K562 (cell line): ENCODE data around the gene CCL21. TPM values are rescaled to one million over a fixed set of nuclear protein-coding genes. Genes with fewer than 3 reads are reported as not detected.

Experiments
- ATAC-seq: fragments of 200-7000 bp; cut with Tn5 transposase; 3 replicates; pipeline ENCODE4 v1.9.1; 2020; ENCODE audit warnings: moderate library complexity
- Bru-seq: library from RNA; stranded (reverse); fragments of 400-500 nt; gene quantifications from one replicate; lab custom pipeline; 2021; lab: Mats Ljungman, UMichigan
- BruChase-seq, 2 experiments: library from RNA; stranded (reverse); fragments of 400-500 nt; gene quantifications; one replicate each; lab custom pipeline; 2021; lab: Mats Ljungman, UMichigan
- BruUV-seq: library from RNA; stranded (reverse); fragments of 400-500 nt; replicated peaks from 2 replicates; lab custom pipeline; 2021; lab: Mats Ljungman, UMichigan
- CTCF ChIA-PET: fragments of 300-600 bp; formaldehyde crosslinking; extraction: SDS; loops from one replicate; lab custom pipeline; 2021; ENCODE audit warnings: low intra/inter-chr PET ratio; lab: Yijun Ruan, JAX
- POLR2A ChIA-PET: fragments of 300-600, 350-650 bp; sonication (Branson Sonifier 250); formaldehyde crosslinking; extraction: SDS; loops from one replicate; lab custom pipeline; 2021; ENCODE audit warnings: antibody characterized with exemption, inconsistent platforms; lab: Yijun Ruan, JAX
- DNase-seq, 4 experiments: peaks; one replicate each; pipeline versions ENCODE4 v3.0.0 to v3.0.0-alpha.2; 2011 to 2018; ENCODE audit warnings: low spot score in 3 of 4, mixed read lengths in 3 of 4; ENCODE audit errors: extremely low read depth in 1 of 4
- FAIRE-seq: peaks from 2 replicates; lab custom pipeline; 2011; peaks lifted over from hg19 to GRCh38; lab: Jason Lieb, UNC
- H2AFZ ChIP-seq: 2 replicates; pipeline ENCODE4 v1.6.0; 2011; ENCODE audit warnings: low read depth, low read length, control low read depth, inconsistent platforms
- H3K27ac ChIP-seq: fragments of 200-600 bp; 3 replicates; pipeline ENCODE4 v1.8.0; 2011; ENCODE audit warnings: low read depth, mild to moderate bottlenecking, control low read depth, inconsistent platforms, low read length, moderate library complexity, mixed read lengths; ENCODE audit errors: extremely low read depth
- H3K27me3 ChIP-seq, 2 experiments: fragments of 300-600 bp in 1 of 2; 2 replicates in 1 of 2; 3 replicates in 1 of 2; pipeline versions ENCODE4 v1.6.0 to v1.8.0; 2011; ENCODE audit warnings: inconsistent platforms in 2 of 2, low read length in 2 of 2, mild to moderate bottlenecking in 1 of 2, mixed read lengths in 1 of 2, moderate library complexity in 1 of 2; ENCODE audit not compliant: control insufficient read depth in 2 of 2, insufficient read depth in 2 of 2
- H3K36me3 ChIP-seq: fragments of 300-600 bp; 3 replicates; pipeline ENCODE4 v1.8.0; 2011; ENCODE audit warnings: mild to moderate bottlenecking, low read length, inconsistent platforms; ENCODE audit not compliant: control insufficient read depth, insufficient read depth
- H3K4me1 ChIP-seq, 2 experiments: fragments of 200-600 bp in 1 of 2; replicated peaks in 1 of 2; 2 replicates in 1 of 2; 3 replicates in 1 of 2; pipeline versions ENCODE4 v1.5.1 to v1.8.0; 2011; ENCODE audit warnings: inconsistent platforms in 2 of 2, low read length in 2 of 2, mild to moderate bottlenecking in 1 of 2, mixed read lengths in 1 of 2, moderate library complexity in 1 of 2; ENCODE audit not compliant: control insufficient read depth in 2 of 2, insufficient read depth in 2 of 2
- H3K4me2 ChIP-seq: 2 replicates; pipeline ENCODE4 v1.6.1; 2011; ENCODE audit warnings: low read length, control low read depth, inconsistent platforms, mixed read lengths; ENCODE audit not compliant: insufficient read depth
- H3K4me3 ChIP-seq: fragments of 200-600 bp; sonication (generic), shearing (Covaris generic); 2 replicates; pipeline ENCODE4 v1.5.1; 2016; ENCODE audit warnings: control low read depth, inconsistent platforms
- H3K79me2 ChIP-seq: fragments of 200-600 bp; 3 replicates; pipeline ENCODE4 v1.8.0; 2011; ENCODE audit warnings: low read length, inconsistent platforms; ENCODE audit not compliant: control insufficient read depth, insufficient read depth
- H3K9ac ChIP-seq, 2 experiments: 2 replicates each; pipeline versions ENCODE4 v1.6.0 to v1.6.1; 2011; ENCODE audit warnings: low read depth in 2 of 2, low read length in 2 of 2, control low read depth in 1 of 2, inconsistent platforms in 1 of 2, mild to moderate bottlenecking in 1 of 2, mixed read lengths in 1 of 2; ENCODE audit not compliant: insufficient read depth in 1 of 2
- H3K9me1 ChIP-seq: one replicate; pipeline ENCODE4 v1.6.0; 2011; ENCODE audit warnings: inconsistent platforms, mild to moderate bottlenecking, low read length, moderate library complexity; ENCODE audit not compliant: control insufficient read depth, insufficient read depth
- H3K9me3 ChIP-seq: replicated peaks from 2 replicates; pipeline ENCODE4 v1.5.1; 2011; ENCODE audit warnings: low read depth, low read length, inconsistent platforms; ENCODE audit not compliant: control insufficient read depth, insufficient read depth
- H4K20me1 ChIP-seq: replicated peaks from 2 replicates; pipeline ENCODE4 v1.6.1; 2011; ENCODE audit warnings: low read length, inconsistent platforms, mixed read lengths; ENCODE audit not compliant: control insufficient read depth, insufficient read depth
- SAFB2 ChIP-seq: fragments of 200-400 bp; formaldehyde crosslinking; IDR thresholded peaks from 2 replicates; pipeline ENCODE4 v1.6.1; 2018; ENCODE audit warnings: borderline replicate concordance, low read length, low read depth, moderate library complexity; ENCODE audit not compliant: severe bottlenecking
- SIRT6 ChIP-seq: IDR thresholded peaks from one replicate; pipeline ENCODE4 v1.6.1; 2012; ENCODE audit warnings: low read depth, mild to moderate bottlenecking, control low read depth, inconsistent platforms, low read length, moderate library complexity
- WGBS: fragments of 100-300 bp; shearing (Covaris generic); methylation state at CpG from one replicate; pipeline ENCODE4 v1.1.6; 2016; ENCODE audit warnings: low coverage, mixed read lengths; ENCODE audit not compliant: insufficient coverage; ENCODE audit errors: missing lambda C conversion rate; 5-methylcytosine and 5-hydroxymethylcytosine counted together
- in situ Hi-C: fragments of 300-500 bp; cut with MboI; formaldehyde crosslinking; loops from 4 replicates; pipeline ENCODE4 v1.15.0; 2018; ENCODE audit warnings: inconsistent platforms, mixed read lengths
- intact Hi-C: fragments of 100-400 bp; cut with micrococcal nuclease; formaldehyde crosslinking; loops from 2 replicates; pipeline ENCODE4 v1.14.2; 2022
- long read RNA-seq, 3 experiments: library from polyadenylated mRNA in 2 of 3; library from RNA in 1 of 3; unstranded in 2 of 3; stranded (forward) in 1 of 3; transcript quantifications; one replicate each; pipeline ENCODE4 v2.0.0, GENCODE V29; 2019 to 2022
- polyA minus RNA-seq, 3 experiments: library from RNA; depleted of rRNA, polyadenylated mRNA; stranded (reverse); fragments of >200 nt; gene quantifications; 2 replicates each; pipeline ENCODE4 v1.2.3, GENCODE V29; 2011
- polyA plus RNA-seq, 8 experiments: library from polyadenylated mRNA; depleted of rRNA in 4 of 8; stranded (reverse) in 5 of 8; unstranded in 3 of 8; fragments of >200 nt; fragmentation: Nextera tagmentation in 2 of 8; fragmentation: Illumina TruSeq in 1 of 8; extraction: Ambion mirVana in 2 of 8; extraction: Trizol in 1 of 8; gene quantifications; 2 replicates each; pipeline versions ENCODE4 v1.2.1 to v1.2.3, GENCODE V29; 2011 to 2014; ENCODE audit warnings: inconsistent platforms in 1 of 8, missing spikeins in 1 of 8
- total RNA-seq, 7 experiments: library from RNA; depleted of rRNA in 6 of 7; stranded (reverse); fragments of >200 nt in 6 of 7; fragmentation: Illumina TruSeq in 2 of 7; extraction: Trizol in 2 of 7; gene quantifications; 2 replicates each; pipeline versions ENCODE4 v1.2.1 to v1.2.3, GENCODE V29; 2011 to 2021; ENCODE audit warnings: low replicate concordance in 1 of 7
- TF ChIP-seq, protein P1 (sequence below): fragments of 450-650 bp; IDR thresholded peaks from 2 replicates; pipeline ENCODE4 v1.6.1; 2014; ENCODE audit warnings: low read depth, mild to moderate bottlenecking, moderate library complexity, borderline replicate concordance

Gene CCL21, protein sequence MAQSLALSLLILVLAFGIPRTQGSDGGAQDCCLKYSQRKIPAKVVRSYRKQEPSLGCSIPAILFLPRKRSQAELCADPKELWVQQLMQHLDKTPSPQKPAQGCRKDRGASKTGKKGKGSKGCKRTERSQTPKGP
- not detected in 2 replicates for total RNA-seq (2011; cell fraction: chromatin; rRNA removed; ENCODE audit: low replicate concordance)
- not detected in 2 replicates for total RNA-seq (2011; cell fraction: nucleolus; rRNA removed)
- total RNA-seq (2011; cell fraction: nucleoplasm; rRNA removed) = not detected in 2 replicates
- total RNA-seq (2014; rRNA removed) = not detected in 2 replicates
- total RNA-seq (2014; rRNA removed; fragmentation: Illumina TruSeq; extraction: Trizol) = not detected in 2 replicates
- not detected in 2 replicates for total RNA-seq (2015; rRNA removed; fragmentation: Illumina TruSeq; extraction: Trizol)
- 0.34 TPM in 1 of 2 replicates, not detected in the other for total RNA-seq (2021)
- polyA plus RNA-seq (2011; rRNA removed) = not detected in 2 replicates
- not detected in 2 replicates for polyA plus RNA-seq (2011; cell fraction: cytosol; rRNA removed)
- not detected in 2 replicates for polyA plus RNA-seq (2011; cell fraction: nucleus; rRNA removed)
- not detected in 2 replicates for polyA plus RNA-seq (2012)
- polyA plus RNA-seq (2014; fragmentation: Illumina TruSeq; extraction: Trizol) = not detected in 2 replicates
- polyA plus RNA-seq (2014; fragmentation: Nextera tagmentation; extraction: Ambion mirVana) = not detected
- not detected in 2 replicates for polyA plus RNA-seq (2014; rRNA removed)
- polyA minus RNA-seq (2011; rRNA and poly(A)+ RNA removed) = not detected in 2 replicates
- not detected in 2 replicates for polyA minus RNA-seq (2011; cell fraction: cytosol; rRNA and poly(A)+ RNA removed)
- polyA minus RNA-seq (2011; cell fraction: nucleus; rRNA and poly(A)+ RNA removed) = not detected in 2 replicates
- not detected for Bru-seq, nascent RNA
- BruChase-seq, experiment 1, labeled RNA remaining after a 2-hour chase = not detected
- BruChase-seq, experiment 2, labeled RNA remaining after a 6-hour chase = not detected
- long read RNA-seq, experiment 1 = 0 reads
- long read RNA-seq, experiment 2 = 0 reads
- long read RNA-seq, experiment 3 = 0 reads

DNA sequence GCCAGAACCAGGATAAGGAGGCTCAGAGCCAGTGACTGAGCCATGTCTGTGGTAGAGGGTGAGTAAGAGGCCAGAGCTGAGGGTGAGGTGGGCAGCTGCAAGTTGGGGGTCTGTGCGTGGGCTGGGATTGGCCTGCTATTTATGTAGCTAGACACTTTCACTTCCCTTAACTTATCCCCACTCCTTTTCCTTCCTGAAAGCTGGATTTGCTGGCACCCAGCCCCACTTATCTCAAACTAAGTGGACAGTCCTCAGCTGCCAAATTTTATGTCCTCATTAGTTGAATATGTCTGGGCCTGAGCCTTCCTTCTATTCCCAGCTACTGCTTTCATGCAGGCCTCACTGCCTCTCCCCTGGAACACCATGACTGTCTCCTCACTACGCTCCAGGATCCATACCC is at the start of gene CCL21:
Gene CCL21 (minus strand): TSS at position 114 of the 400 bp plus-strand sequence. CDS start 70 bp downstream, at position 44.
- H3K27me3 ChIP-seq = peaks cover 3 to 6% of the 10 kb centered on the region in 2 experiments; a peak in 3 of 5 replicates
- no peak within 1 kb of the TSS for H3K27ac ChIP-seq
- no peak within 1 kb of the TSS for H2AFZ ChIP-seq
- no peaks in the 10 kb centered on the region for H3K9me3 ChIP-seq
- no peaks in the 10 kb centered on the region for H3K9me1 ChIP-seq
- TF ChIP-seq SAFB2 (no peak), SIRT6 (no peak)
- TF ChIP-seq, protein P1, sequence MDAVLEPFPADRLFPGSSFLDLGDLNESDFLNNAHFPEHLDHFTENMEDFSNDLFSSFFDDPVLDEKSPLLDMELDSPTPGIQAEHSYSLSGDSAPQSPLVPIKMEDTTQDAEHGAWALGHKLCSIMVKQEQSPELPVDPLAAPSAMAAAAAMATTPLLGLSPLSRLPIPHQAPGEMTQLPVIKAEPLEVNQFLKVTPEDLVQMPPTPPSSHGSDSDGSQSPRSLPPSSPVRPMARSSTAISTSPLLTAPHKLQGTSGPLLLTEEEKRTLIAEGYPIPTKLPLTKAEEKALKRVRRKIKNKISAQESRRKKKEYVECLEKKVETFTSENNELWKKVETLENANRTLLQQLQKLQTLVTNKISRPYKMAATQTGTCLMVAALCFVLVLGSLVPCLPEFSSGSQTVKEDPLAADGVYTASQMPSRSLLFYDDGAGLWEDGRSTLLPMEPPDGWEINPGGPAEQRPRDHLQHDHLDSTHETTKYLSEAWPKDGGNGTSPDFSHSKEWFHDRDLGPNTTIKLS = no peak
- BruUV-seq = no TSS peak
- no peak for ATAC-seq
- no peaks in the 10 kb centered on the region for H3K36me3 ChIP-seq
- no peak within 1 kb of the TSS for H3K4me2 ChIP-seq
- no peaks in the 10 kb centered on the region for H4K20me1 ChIP-seq
- H3K9ac ChIP-seq = no peak within 1 kb of the TSS
- CTCF ChIA-PET = no interaction called here
- no peak for FAIRE-seq
- no peak within 1 kb of the TSS for H3K4me3 ChIP-seq
- H3K4me1 ChIP-seq = no peaks in the 10 kb centered on the region; a peak in 1 of 5 replicates
- 0% methylated on average over 1 of the region's 2 CpGs for WGBS
- H3K79me2 ChIP-seq = no peaks in the 10 kb centered on the region
- intact Hi-C loops (no loop called here), in situ Hi-C loops (no loop called here)
- POLR2A ChIA-PET = interaction anchor here (1.1 to 1.2 kb wide), 2 partner anchors 8 to 27 kb away, joined by 3 read pairs; no protein-coding TSS in a partner anchor
- DNase-seq = no peak
